GM21381 (cell line): ENCODE measurements around the gene PAPSS2.
"Not testable (repeated sequence)": the region's sequence is repeated elsewhere in the genome, so short reads cannot be mapped to it uniquely, and the experiment has no call there.

ENCODE experiments used
- ATAC-seq: cut with Tn5 transposase; IDR thresholded peaks from one replicate; pipeline ENCODE4 v1.9.1; 2021; ENCODE audit warnings: mild to moderate bottlenecking, moderate library complexity; ENCODE audit not compliant: unreplicated experiment

PAPSS2 gene

GRCh38 chr10:87702260-87702972 lies 42.7 kb downstream of the PAPSS2 start:
- ATAC-seq: no peak

GRCh38 chr10:87702973-87703294 lies 43.3 kb downstream of the PAPSS2 start:
- ATAC-seq: no peak

DNA sequence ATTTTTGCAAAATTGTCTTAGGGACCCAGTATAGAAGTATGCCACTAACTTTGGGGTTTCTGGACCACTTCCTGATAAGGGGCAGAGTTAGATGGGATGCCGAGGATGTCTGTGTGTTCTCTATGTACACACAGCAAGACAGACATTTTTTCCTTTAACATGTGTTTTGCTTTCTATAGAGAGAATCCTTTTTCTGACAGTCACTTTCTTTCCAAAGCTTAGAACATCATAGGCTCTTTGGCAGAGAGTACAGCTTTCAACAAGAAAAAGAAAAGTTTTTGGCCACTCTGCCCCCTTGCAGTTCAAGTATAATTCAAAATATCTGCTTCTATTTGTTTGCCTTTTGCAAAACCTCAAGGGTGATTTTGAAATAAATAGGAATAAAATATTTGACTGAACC lies 44.1 kb downstream of the PAPSS2 start:
- no peak for ATAC-seq

- no peak for ATAC-seq
Measured at GRCh38 chr10:87705339-87705738, 45.7 kb downstream of the PAPSS2 start.

- ATAC-seq: no peak
Measured at GRCh38 chr10:87706731-87707130, 47.1 kb downstream of the PAPSS2 start.

DNA sequence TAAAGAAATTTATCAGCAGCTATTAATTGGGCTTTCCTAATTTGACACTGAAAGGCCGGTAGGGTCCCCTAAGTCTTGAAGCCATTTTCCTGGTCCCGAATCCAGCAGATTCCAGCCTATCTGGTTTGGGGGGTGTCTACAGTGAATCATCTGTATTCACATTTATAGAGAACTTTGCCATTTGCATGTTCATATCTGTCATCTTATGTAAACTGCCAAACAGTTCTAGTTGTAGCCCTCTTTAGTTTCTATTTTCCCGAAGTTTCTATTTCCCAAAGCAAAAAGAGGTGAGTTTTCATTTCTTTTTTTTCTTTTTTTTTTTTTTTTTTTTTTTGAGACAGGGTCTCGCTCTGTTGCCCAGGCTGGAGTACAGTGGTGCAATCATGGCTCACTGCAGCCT lies 47.6 kb downstream of the PAPSS2 start:
- ATAC-seq: no peak

DNA sequence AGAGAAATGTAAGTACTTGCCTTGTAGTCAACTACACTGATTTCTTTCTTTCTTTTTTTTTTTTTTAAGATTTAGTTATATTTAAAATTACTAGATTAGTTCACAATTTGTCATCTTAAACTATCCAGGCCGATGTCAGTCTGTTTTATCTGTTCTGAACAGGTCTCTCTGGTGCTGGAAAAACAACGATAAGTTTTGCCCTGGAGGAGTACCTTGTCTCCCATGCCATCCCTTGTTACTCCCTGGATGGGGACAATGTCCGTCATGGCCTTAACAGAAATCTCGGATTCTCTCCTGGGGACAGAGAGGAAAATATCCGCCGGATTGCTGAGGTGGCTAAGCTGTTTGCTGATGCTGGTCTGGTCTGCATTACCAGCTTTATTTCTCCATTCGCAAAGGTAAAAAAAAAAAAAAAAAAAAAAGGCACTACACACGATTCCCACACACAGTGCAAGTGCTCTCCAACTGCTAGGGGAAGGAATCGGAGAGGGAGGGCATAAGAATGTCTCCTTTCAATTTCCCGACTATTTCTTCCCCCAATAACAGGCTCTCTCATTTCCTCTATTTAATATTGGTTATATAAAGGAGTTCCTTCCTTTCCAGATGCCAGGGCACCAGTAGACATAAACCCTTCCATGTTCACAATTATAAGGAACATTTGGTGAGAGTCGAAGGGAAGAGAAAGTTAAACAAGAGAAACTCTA lies 53.4 kb downstream of the PAPSS2 start:
- no peak for ATAC-seq

DNA sequence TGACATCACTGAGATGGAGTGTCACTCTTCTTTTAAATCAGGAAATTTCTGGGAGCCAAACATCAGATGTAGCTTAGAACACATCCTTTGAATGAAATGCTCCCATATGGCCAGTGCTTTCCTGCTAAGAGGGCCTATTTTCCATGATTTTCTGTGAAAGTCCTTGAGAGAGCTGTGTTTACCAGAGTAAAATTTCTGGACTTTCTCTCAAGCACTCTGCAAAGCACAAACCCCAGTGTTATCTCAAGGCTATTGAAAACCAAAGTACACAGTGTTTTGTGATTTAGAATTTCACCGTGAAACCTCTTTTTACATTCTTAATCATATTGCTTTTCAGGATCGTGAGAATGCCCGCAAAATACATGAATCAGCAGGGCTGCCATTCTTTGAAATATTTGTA lies 54.0 kb downstream of the PAPSS2 start:
- no peak for ATAC-seq

DNA sequence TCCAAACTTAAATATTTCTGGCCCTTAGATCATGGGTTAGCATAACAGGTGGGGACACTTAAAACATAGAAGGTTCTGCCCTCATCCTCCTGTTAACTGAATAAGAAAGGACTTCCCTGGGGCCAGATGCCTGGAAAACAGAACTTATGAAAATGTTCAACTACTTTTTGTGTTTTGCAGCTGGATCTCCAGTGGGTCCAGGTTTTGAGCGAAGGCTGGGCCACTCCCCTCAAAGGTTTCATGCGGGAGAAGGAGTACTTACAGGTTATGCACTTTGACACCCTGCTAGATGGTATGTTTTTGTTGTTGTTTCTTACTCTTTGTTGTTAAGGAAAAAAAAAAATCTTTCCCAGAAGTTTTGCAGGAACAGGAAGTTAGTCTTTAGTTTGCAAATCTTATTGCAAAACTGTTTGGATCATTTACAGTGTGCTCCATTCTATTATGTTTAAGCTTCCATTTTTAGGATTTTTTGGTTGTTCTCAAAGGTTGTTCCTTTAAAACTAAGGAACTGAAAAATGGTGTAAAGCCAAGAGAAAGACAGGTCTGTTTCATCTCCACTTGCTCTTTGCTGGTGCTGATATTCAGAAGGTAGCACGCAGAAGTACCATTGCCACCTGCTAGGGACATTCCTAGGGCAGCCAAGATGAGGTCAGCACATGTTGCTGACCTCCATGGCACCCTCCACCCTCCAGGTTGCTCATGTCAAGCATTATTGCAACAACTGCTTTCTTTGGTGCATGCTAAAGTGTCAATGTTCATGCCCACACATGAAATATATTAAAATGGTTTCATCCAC lies 56.1 kb downstream of the PAPSS2 start:
- ATAC-seq: no peak

- no peak for ATAC-seq
Measured at GRCh38 chr10:87716348-87716670, 56.6 kb downstream of the PAPSS2 start.

- no peak for ATAC-seq
Measured at GRCh38 chr10:87720665-87721064, 61.0 kb downstream of the PAPSS2 start.

DNA sequence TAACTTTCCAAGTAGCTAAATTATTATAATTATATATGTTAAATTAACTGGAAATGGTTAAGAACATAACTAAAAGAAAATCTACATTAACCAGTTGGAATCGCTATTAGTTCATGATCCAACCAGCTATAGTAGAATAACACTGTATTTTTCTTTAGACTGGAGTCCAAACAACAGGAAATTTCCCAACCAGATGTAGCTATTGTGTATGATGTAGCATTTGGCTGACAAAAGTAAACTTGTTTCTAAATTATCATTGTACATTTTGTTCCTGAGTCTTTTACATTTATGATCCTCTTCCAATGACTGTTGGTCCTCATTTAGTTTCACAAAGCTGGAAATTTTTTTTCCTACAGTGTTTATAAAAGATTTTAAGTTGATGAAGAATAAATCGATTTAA lies 62.1 kb downstream of the PAPSS2 start:
- no peak for ATAC-seq

- no peak for ATAC-seq
Measured at GRCh38 chr10:87722716-87723115, 63.0 kb downstream of the PAPSS2 start.

DNA sequence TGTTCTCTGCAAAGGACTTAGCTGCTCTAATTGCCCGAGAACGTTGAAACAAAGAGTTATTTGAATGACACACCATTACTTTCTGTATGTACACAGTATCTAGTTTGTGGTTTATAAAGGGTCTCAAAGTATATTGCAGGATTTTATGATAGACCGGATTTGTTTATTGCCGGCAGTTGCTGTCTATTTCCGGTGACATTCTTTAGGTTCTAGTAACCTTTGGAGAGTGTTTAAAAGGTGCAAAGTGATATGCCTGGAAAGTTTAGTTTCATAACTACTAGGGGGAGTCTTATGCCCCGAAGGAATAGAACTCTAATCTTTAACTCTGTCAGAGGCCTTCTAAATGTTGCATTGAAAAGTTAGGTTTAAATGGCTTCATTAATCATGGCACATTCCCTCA lies 63.8 kb downstream of the PAPSS2 start:
- no peak for ATAC-seq

GRCh38 chr10:87724789-87725188 lies 65.1 kb downstream of the PAPSS2 start:
- no peak for ATAC-seq

GRCh38 chr10:87729940-87730339 lies 70.3 kb downstream of the PAPSS2 start:
- no peak for ATAC-seq

DNA sequence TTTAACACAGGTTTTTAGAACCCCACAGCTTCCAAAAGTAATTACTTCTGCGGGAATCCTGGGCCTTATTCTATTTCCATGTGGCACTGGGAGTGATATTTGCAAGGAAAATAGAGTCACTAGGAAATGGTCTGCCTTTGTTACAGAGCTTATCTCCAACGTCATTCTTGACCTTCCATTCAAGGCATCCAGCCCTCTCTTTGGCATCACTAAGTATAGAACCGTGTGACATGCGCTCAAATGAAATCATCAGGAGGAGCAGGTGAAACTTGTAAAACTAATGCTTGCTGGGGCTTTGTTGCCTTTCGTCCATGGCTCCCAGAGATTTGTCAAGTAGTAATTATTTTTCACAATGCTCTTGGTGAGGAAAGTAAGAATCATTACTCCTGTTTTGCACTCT lies 73.4 kb downstream of the PAPSS2 start:
- no peak for ATAC-seq

- no peak for ATAC-seq
Measured at GRCh38 chr10:87734987-87735827, 75.5 kb downstream of the PAPSS2 start.

DNA sequence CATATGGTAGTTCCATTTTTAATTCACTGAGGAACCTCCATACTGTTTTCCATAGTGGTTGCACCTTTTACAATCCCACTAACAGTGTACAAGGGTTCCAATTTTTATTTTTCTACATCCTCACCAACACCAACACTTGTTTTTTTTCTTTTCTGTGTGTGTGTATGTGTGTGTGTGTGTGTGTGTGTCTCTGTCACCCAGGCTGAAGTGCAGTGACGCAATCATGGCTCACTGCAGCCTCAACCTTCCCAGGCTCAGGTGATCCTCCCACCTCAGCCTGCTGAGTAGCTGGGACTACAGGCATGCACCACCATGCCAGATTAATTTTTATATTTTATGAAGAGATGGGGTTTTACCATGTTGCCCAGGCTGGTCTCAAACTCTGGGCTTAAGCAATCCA lies 78.6 kb downstream of the PAPSS2 start:
- not testable (repeated sequence) for ATAC-seq

DNA sequence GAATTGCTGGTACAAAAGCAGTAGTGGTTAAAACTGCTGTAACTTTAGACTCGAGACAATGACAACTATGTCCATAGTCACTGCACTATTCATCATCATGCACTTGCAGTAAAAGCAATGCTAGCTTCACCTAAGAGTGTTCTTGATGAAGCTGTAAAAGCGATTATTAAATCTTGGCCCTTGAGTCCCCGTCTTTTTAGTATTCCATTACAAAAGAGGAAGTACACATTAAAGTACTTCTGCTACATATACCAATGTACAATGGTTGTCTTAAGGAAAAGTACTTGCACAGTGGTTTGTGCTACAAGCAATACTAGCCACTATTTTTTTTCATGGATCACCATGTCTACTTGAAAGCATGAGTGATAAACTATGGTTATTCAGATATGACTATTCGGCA lies 80.0 kb downstream of the PAPSS2 start:
- no peak for ATAC-seq

- no peak for ATAC-seq
Measured at GRCh38 chr10:87740254-87740655, 80.6 kb downstream of the PAPSS2 start.
